NCI-H2107 treated with DMSO at 0.1 percent for 48 hours (cell line): ENCODE data around the gene HDHD2.

Experiments
- DNase-seq: peaks from one replicate; lab custom pipeline; 2025; ENCODE audit not compliant: unreplicated experiment; lab: John Stamatoyannopoulos, UW

HDHD2 gene

GRCh38 chr18:47067648-47068047 lies 82.7 kb downstream of the HDHD2 start:
- DNase-seq = no peak

- no peak for DNase-seq
Measured at GRCh38 chr18:47063096-47063495, 87.2 kb downstream of the HDHD2 start.

- DNase-seq = no peak
Measured at GRCh38 chr18:47062471-47062870, 87.8 kb downstream of the HDHD2 start.
